Testis (tissue), 3 donors: ENCODE data around the gene LENEP. TPM values are rescaled to one million over a fixed set of nuclear protein-coding genes. Genes with fewer than 3 reads are reported as not detected.

ENCODE experiments used
- DNase-seq: peaks from one replicate; pipeline ENCODE4 v3.0.0-alpha.2; 2019
- H3K27ac ChIP-seq, 2 donors: fragments of 200-600 bp; sonication (generic); one replicate each; pipeline ENCODE4 v1.5.1; 2019
- H3K27me3 ChIP-seq: fragments of 200-600 bp; sonication (generic); one replicate; pipeline ENCODE4 v1.5.1; 2019
- H3K36me3 ChIP-seq: fragments of 200-600 bp; sonication (generic); one replicate; pipeline ENCODE4 v1.5.1; 2017; ENCODE audit warnings: low read depth; ENCODE audit errors: missing control alignments
- H3K4me1 ChIP-seq: fragments of 200-600 bp; sonication (generic); one replicate; pipeline ENCODE4 v1.5.1; 2019
- H3K4me3 ChIP-seq, 2 donors: fragments of 200-600 bp; sonication (generic); one replicate each; pipeline ENCODE4 v1.5.1; 2017 to 2019
- H3K9me3 ChIP-seq: fragments of 200-600 bp; sonication (generic); one replicate; pipeline ENCODE4 v1.5.1; 2017
- CTCF ChIP-seq, 3 experiments: fragments of 450-650 bp in 2 of 3; fragments of 200-600 bp in 1 of 3; sonication (generic) in 1 of 3; IDR thresholded peaks; one replicate each; pipeline ENCODE4 v1.5.1; 2016 to 2019; ENCODE audit warnings: antibody characterized with exemption in 3 of 3, mild to moderate bottlenecking in 2 of 3, moderate library complexity in 1 of 3
- POLR2A ChIP-seq: fragments of 450-650 bp; IDR thresholded peaks from one replicate; pipeline ENCODE4 v1.6.1; 2017; ENCODE audit warnings: antibody characterized with exemption, mild to moderate bottlenecking, moderate library complexity
- WGBS, 2 donors: methylation state at CpG; one replicate each; pipeline ENCODE4 v1.1.5; 2018; 5-methylcytosine and 5-hydroxymethylcytosine counted together
- intact Hi-C: fragments of 100-400 bp; cut with DNase I; formaldehyde crosslinking; loops from one replicate; pipeline ENCODE4 v1.15.1; 2023; ENCODE audit warnings: low total_unique reads
- polyA plus RNA-seq: library from polyadenylated mRNA; stranded (reverse); fragments of 350-450 nt; fragmentation: Illumina TruSeq; extraction: RNeasy Lipid Tissue Mini Kit (QIAGEN cat#74804); gene quantifications from one replicate; pipeline ENCODE4 v1.2.3, GENCODE V29; 2014; ENCODE audit warnings: low read depth, low replicate concordance; ENCODE audit not compliant: insufficient read depth
- total RNA-seq, 2 donors: library from RNA; depleted of rRNA; stranded (reverse); fragments of >200 nt; gene quantifications; one replicate each; pipeline ENCODE4 v1.2.3, GENCODE V29; 2016

Gene LENEP
- total and polyA plus RNA-seq, 3 donors from 2014 or later: 1.1 TPM; not detected in 2

GRCh38 chr1:154952664-154953063 is 40.7 kb upstream of the LENEP start:
- intact Hi-C loops: loop anchor here (5.0 kb wide), 1 partner anchor 110 kb away; the partner anchor contains the start of gene EFNA4
- H3K36me3 ChIP-seq: no peaks in the 10 kb centered on the region
- no peak overlapping the region for H3K27ac ChIP-seq
- no peak for DNase-seq
- no peaks in the 10 kb centered on the region for H3K27me3 ChIP-seq
- no peaks in the 10 kb centered on the region for H3K9me3 ChIP-seq
- H3K4me1 ChIP-seq: peaks cover 46% of the 10 kb centered on the region
- WGBS, 2 donors: 43 to 70% methylated on average over 6 of the region's 6 CpGs
- H3K4me3 ChIP-seq: no peak overlapping the region
- TF ChIP-seq CTCF (IDR thresholded peaks at IDR 0.05) (no peak), POLR2A (no peak)

GRCh38 chr1:154953611-154954038 is 39.8 kb upstream of the LENEP start:
- Histone ChIP-seq H3K27me3 (no peaks in the 10 kb centered on the region), H3K36me3 (no peaks in the 10 kb centered on the region), H3K9me3 (no peaks in the 10 kb centered on the region), H3K4me1 (peaks cover 46% of the 10 kb centered on the region), H3K27ac (no peak overlapping the region), H3K4me3 (no peak overlapping the region)
- intact Hi-C loops: loop anchor here (5.0 kb wide), 1 partner anchor 109 kb away; the partner anchor contains the start of gene EFNA4
- no peak for DNase-seq
- TF ChIP-seq CTCF (IDR thresholded peaks at IDR 0.05) (no peak), POLR2A (no peak)
- 64 to 73% methylated on average over 2 of the region's 2 CpGs for WGBS, 2 donors

GRCh38 chr1:154954541-154954940 is 38.8 kb upstream of the LENEP start:
- H3K9me3 ChIP-seq: no peaks in the 10 kb centered on the region
- H3K4me3 ChIP-seq: no peak overlapping the region
- WGBS, 2 donors: 58 to 76% methylated on average over 3 of the region's 3 CpGs
- no peaks in the 10 kb centered on the region for H3K27me3 ChIP-seq
- DNase-seq: no peak
- no peak overlapping the region for H3K27ac ChIP-seq
- TF ChIP-seq CTCF (IDR thresholded peaks at IDR 0.05): no peak
- TF ChIP-seq POLR2A: no peak
- H3K36me3 ChIP-seq: no peaks in the 10 kb centered on the region
- H3K4me1 ChIP-seq: peaks cover 46% of the 10 kb centered on the region
- intact Hi-C loops: loop anchor here (5.0 kb wide), 1 partner anchor 108 kb away; the partner anchor contains the start of gene EFNA4

GRCh38 chr1:154955039-154955717 is 38.2 kb upstream of the LENEP start:
- H3K4me3 ChIP-seq: peak overlapping the region; percentile 60 to 64
- WGBS, 2 donors: 11 to 28% methylated on average over 4 of the region's 4 CpGs
- TF ChIP-seq CTCF (IDR thresholded peaks at IDR 0.05): no peak
- TF ChIP-seq POLR2A: no peak
- intact Hi-C loops: no loop called here
- peak; percentile 70 for DNase-seq
- H3K27me3 ChIP-seq: no peaks in the 10 kb centered on the region
- H3K4me1 ChIP-seq: peaks cover 46% of the 10 kb centered on the region
- no peaks in the 10 kb centered on the region for H3K36me3 ChIP-seq
- peak overlapping the region; percentile 56 to 77 for H3K27ac ChIP-seq
- H3K9me3 ChIP-seq: no peaks in the 10 kb centered on the region
